ENCODE data around the gene ZNF197.
A peak's percentile ranks its signal among the peaks of the same experiment; 100 is the strongest.
"Not testable (repeated sequence)": the region's sequence is repeated elsewhere in the genome, so short reads cannot be mapped to it uniquely, and the experiment has no call there.

The ZNF197 gene

DNA sequence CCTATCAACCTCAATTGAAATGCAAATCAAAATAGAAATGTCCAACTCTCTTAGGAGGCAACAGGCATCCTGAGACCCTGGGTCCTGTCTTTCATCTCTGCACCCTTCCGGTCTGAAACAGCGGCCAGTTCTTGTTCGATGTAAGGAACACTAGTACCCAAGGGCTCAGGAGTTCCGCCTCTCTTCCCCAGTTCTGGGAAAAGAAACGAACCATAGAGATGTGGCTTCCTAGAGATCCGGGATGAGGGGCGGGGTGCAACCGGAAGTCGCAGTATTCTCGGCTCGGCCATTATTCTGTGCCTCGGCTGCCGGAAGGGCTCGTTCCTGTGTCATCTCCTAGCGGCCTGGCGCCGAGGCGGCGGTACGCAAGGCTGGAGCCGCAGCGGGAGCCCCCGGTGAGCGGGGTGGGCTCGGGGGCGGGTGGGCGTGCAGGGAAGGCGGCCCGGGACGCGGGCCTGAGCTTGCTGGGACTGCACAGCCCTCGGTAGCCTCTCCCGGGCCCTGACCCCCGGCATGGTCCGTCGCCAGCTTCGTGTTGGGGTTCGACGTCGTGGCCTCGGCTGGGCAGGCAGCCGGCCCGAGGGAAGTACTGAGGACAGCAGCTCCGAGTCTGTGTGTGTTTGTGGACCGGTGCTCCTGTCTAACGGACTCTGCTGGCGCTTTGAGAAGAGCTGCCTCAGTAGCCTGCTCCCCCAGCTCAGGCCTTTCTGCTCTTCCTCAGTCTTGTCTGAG lies at the start of gene ZNF197:
Gene ZNF197, plus strand, starts transcription at position 288 of the 732 bp plus-strand sequence. CDS start 4,119 bp downstream, outside the sequence.
- peak; percentile 49 for DNase-seq

DNA sequence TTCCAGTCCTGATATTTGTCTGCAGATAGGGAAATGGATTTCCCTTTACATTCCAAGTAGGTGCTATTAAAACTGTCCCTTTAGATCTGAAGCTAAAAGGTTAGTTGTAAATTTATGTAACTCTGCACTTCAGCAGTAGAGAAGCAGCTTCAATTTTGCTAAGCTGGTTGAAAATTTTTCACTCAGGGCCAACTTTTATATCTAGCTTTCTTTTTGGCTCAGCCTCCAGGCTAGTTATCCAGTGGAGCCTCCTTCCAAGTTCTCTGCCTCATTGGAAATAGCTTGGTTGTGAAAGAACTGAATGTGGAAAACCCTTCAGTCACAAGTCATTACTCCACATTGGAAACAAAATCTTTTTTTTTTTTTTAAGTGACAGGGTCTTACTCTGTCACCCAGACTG lies 48.2 kb upstream of the ZNF197 start:
- DNase-seq, result no peak

DNA sequence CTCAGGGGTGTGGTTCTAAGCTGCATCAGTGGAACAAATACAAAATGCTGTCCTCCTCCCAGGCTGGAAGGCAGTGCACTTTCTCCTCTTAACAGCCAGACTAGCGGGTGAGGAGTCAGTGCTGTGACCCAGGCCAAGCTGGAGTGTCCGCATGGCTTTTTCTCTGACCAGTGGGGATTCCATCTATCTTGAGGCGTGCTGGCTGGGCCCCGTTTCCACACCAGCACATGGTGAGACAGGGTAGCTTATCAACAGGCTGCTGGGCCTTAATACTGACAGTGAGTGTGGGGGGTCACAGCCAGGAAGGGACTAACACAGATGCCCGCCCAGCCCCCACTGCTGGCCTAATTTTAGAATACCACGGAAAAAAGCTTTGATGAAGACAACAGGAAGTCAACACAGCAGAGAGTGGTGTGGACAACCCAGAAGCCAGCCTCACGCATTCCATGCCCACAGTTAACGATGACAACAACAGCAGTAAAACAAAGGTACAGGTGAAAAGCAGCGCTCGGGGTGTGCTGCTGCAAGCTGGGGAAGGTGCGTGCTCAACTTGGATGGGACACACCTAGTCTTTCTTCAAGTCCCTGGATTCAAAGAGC lies 47.4 kb upstream of the ZNF197 start:
- DNase-seq, result not testable (repeated sequence)

DNA sequence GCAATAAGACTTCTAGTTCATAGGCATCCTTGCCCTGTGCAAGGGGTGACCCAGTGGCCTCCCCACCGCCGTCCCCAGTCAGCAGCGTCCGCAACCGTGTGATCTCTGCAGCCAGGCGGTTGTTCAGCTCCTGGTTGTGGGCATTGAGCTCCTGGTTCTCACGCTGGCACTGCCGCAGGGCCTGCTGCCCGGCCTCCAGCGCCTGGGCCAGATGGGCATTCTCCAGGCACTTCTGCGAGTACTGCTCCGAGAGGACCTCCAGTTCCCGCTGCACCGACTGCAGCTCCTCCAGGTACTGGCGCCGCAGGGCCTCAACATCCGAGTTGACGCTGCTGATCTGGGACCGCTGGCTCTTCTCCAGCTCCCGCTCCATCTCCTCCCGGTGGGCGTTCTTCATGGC lies 46.5 kb upstream of the ZNF197 start:
- DNase-seq, result not testable (repeated sequence)

DNA sequence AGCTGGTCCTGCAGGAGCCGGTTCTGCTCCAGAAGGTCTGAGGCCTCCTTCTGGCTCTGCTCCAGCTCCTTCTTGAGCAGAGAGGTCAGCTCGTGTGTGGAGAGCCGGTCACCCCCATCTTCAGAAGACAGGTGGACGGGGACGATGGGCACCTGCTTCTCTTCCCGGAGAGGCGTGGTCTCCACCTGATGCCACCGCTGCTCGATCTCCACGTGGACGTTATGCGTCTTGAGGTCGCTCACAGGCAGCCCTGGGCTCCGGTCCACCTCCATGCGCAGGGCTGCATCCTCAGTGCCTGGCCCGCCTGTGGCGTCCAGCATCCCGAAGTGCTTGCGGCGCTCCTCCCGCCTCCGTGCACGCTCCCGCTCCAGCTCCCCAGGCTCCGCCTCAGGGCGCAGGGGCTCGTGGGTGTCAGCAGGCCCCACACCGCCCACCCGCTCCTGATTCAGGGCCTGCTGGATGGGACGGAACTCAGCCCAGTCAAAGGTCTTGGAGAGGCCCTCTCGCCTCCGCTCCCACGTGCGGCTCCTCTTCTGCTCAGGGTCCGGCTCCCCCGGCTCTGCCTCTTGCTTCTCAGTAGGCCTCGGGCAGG lies 45.8 kb upstream of the ZNF197 start:
- DNase-seq, result not testable (repeated sequence)

DNA sequence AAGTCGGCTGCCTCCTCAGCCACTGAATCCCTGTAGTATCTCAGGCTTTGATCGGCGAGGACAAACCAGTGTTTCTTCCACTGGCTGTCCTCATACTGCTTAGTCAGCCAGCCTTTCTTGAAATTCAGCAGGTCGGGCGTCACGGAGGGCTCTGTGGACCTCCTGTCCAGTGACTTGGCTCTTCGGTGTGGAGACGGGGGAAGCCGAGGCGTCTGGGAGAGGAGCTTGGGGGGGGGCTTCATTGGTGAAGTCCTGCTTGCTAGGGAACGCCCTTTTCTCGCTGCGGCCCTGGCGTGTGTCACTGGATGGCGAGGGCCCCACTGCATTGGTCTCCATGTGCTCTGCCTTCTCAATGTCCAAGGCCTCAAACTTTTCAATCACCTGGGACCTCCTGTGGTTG lies 45.1 kb upstream of the ZNF197 start:
- DNase-seq, result not testable (repeated sequence)

DNA sequence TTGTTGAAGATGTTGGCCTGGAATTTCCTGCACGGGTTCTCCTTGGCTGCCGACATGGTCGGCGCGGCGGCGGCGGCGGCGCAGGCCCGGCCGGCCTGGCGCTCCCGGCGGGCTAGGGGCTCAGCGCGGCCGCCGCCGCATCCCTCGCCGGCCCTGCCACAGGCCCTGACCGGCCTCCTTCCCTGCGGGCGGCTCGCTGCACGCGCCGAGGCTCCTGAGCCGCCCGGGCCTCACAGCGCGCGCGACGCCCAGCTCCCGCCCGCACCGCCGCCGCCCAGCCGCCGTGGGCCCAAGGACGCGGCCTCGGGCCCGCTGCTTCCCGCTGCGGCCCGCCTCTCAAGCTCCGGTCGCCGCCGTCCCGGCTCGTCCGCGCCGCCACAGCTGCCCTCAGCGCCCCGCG lies 43.9 kb upstream of the ZNF197 start:
- not testable (repeated sequence) for DNase-seq

DNA sequence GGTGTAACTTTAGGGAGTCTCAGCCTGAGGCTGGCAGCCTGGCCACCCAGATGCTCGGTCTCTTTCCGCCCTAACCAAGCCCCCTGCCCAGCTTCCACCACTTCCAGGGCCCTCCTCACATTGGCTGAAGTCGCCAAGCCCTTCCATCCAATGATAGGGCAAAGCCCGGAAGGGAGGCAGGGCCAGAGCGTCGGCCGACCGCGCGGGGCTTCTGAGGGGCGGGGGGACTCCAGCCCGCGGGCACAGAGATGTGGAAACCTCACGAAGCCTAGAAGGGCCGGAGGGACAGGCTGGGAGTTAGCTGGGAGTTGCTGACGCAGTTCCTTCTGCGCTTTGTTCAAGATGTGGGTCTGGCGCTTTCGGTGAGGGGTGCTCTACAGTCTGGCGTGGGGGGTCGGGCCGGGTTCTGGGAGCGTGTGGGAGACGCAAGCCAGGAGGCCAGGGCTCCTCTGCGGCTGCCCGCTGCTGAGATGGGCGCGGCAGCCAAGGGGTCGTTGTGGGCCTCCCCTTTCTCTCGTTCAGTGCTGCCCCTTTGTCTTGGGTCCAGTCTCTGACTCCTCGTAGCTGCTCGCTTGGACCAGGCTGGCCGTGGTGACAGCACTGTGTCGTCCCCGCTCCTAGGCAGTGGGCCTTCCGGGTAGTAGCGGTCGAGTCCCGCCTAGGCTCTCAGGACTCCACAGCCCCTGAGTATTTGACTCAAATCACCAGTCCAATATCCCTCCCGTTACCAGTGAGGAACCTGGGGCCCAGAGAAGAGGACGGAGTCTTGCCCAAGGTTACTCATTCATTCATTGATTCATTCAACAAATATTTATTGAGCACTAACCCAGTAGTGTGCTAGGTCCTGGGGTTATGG lies 40.0 kb upstream of the ZNF197 start, which contains the start of gene ZNF660:
Gene ZNF660, plus strand, starts transcription at position 319 of the 856 bp plus-strand sequence. CDS start 9,230 bp downstream, outside the sequence.
- peak; percentile 29 for DNase-seq

DNA sequence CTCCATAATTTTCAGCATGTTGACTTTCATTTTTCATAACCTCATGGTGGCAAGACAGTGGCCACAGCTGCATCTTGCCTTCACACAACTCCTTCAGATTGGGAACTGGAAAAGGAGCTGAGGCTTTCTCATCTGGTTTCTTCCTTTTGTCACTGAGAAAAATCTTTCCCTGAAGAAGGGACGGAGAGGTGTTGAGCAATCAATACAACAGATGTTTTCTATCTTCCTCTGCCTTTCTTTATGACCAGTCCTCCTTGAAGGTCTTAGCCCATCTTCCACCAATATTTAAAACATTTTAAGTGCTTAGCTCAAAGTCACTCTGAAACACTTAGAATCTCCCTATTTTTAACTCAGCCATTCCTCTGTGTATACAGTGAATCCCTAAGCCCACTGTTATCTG lies 28.2 kb upstream of the ZNF197 start:
- no peak for DNase-seq

DNA sequence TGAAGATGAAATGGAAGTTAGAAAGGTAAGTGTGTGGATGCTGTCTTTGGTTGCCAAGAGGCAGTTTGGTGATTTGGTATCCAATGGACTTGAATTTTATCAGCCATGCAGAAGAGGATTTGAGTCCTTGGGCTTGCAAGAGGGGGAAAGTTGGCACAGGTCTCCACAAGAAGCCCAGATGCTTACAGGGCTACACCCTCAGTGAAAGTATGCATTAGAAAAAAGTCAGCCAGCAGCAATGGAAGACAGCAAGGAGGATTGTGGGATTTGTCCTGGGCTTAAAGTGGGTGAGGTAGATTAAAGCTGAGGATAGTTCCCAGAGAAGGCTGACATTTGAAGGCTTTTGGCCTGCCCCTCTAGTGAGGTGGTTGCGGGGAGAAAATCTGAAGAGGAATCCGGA lies 23.1 kb upstream of the ZNF197 start:
- no peak for DNase-seq

DNA sequence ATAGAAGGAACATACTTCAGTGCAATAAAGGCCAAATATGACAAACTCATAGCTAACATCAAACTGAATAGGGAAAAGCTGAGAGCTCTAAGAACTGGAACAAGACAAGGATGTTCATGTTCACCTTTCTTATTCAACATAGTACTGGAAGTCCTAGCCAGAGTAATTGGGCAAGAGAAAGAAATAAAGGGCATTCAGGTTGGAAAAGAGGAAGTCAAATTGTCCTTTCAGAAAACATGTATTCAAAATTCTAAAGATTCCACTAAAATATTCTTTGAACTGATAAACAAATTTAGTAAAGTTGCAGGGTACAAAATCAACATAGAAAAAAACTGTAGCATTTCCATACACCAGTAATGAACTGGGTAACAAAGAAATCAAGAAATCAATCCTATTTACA lies 12.2 kb upstream of the ZNF197 start:
- DNase-seq, result no peak

DNA sequence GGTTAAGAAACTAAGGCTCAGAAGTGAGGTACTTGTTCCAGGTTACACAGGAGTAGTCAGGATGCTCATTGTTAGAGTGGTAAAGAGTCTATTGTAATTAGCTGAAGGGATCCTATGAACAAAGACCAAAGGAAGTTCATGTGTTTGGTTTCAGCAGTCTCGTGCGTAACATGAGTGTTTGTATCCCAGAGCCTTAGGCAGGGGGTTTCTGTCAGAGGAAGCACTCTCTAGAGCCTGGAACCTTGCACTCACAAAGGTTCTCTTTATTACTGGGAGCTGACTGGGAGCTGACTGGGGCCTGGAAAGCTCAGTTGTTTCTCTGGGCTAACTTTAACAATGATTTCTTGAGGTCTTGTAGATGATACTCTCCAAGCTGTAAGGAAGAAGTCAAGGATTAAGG lies 3.9 kb downstream of the ZNF197 start:
- DNase-seq, result no peak

DNA sequence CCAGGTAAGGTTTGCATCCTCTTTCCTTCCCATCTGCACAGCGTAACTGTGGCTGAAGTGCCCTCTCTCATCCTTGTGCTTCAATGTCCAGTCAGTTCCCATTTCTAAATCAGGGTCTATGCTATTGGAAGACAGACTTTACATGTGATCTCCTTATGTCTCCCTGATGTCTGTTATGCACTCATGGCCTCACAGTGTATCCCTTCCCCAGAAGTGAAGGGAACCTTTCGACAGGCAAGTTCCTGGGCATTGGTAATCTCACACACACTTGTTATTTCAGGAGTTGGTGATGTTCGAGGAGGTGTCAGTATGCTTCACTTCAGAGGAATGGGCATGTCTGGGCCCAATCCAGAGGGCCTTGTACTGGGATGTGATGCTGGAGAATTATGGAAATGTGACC lies 7.4 kb downstream of the ZNF197 start:
- DNase-seq, result no peak

DNA sequence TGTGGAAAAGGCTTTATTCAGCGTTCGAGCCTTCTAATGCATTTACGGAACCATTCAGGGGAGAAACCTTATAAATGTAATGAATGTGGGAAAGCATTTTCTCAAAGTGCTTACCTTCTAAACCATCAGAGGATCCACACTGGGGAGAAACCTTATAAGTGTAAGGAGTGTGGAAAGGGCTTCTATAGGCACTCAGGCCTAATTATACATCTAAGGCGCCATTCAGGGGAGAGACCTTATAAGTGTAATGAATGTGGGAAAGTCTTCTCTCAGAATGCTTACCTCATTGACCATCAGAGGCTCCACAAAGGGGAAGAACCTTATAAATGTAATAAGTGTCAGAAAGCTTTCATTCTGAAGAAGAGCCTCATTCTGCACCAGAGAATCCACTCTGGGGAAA lies 17.5 kb downstream of the ZNF197 start:
- no peak for DNase-seq

DNA sequence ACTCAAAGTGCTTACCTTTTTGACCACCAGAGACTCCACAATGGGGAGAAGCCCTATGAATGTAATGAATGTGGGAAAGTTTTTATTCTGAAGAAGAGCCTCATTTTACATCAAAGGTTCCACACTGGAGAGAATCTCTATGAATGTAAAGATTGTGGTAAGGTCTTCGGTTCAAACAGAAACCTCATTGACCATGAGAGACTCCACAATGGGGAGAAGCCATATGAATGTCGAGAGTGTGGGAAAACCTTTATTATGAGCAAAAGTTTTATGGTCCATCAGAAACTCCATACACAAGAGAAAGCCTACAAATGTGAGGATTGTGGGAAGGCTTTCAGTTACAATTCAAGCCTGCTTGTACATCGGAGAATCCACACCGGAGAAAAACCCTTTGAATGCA lies 18.2 kb downstream of the ZNF197 start:
- DNase-seq, result no peak

DNA sequence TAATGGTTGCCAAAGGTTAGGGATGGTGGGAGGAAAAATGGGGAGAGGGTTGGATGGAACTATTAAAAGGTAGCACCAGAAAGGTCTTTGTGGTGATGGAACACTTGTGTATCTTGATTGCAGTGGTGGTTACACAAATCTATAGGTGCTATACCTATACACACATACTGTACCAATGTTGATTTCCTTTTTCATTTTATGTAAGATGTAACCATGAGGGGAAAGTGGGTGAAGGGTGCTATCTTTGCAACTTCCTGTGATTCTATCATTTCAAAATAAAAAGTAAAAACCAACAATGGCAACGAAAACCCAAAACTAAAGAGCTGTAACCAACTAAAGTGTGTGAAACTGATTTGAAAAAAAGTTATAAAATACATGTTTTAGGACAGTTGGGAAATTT lies 22.9 kb downstream of the ZNF197 start:
- no peak for DNase-seq

DNA sequence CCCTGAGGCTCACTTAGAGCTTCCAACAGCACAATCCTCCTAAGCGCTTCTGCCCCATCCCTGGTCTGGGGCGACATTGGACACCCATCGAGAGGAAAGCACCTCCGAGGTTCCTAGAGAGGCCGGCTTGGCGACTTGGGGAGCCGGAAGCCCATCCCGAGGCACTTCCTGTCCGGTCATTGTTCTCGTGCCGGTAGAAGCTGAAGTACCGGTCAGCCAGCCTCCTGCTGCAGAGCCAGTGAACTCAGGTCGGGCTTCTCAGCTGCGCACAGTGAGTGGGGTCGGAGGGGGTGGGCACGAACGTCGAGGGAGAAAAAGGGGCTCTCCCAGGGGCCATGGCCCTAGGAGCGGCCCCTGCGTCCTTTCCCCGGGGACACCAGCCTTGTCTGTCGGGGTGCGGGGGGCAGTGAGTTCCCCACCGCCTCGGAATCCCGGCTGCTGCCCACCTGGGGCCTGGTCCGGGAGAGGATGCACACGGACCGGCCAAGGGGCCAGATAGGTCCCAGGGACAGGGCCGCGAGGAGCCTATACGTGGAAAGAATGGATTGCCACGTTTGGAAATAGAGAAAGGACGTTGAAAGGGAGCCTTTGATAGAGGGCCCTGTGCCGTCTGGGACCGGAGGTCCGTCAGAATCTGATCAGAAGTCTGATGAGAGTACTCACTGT lies 23.9 kb downstream of the ZNF197 start, which contains the start of gene ZNF35:
Gene ZNF35, plus strand, starts transcription at position 169 of the 666 bp plus-strand sequence. CDS start 2,336 bp downstream, outside the sequence.
- DNase-seq, result peak; percentile 43

DNA sequence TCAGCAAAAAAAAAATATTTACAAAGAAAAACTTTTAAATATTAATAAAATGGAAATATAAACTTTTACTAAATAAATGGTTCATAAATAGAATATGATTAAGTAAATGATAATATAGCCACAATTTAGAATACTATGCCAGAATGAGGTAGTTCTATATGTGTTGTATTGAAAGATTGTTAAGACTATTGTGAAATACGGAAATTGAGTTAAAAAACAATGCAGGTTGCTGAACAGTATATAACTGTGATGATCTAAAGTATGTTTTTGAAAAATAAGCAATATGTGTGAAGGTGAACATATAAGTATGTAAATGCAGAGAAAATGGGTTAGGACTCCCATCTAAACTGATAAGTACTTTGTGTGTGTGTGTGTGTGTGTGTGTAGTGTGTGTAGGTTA lies 24.9 kb downstream of the ZNF197 start:
- no peak for DNase-seq

DNA sequence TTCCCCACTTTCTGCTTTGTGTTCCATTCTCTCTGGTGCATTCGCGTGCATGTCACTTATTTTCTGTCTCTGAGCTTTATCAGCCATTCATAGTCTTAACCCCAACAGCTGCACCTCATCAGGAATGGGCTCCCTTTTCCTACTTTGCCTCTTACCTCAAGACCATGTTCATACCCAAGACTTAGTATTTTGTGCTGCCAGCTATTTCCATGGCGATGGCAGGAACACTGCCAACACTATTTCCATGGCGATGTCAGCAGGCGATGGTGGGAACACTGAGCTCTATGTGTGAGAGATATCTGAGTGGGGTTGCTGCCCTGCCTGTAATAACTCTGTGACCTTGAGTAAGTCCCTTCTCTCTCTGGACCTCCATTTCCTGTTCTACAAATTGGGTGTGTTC lies 29.2 kb downstream of the ZNF197 start:
- no peak for DNase-seq

DNA sequence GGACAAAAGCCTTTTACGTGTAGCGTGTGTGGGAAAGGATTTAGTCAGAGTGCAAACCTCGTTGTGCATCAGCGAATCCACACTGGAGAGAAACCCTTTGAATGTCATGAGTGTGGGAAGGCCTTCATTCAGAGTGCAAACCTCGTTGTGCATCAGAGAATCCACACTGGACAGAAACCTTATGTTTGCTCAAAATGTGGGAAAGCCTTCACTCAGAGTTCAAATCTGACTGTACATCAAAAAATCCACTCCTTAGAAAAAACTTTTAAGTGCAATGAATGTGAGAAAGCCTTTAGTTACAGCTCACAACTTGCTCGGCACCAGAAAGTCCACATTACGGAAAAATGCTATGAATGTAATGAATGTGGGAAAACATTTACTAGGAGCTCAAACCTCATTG lies 34.2 kb downstream of the ZNF197 start:
- no peak for DNase-seq

DNA sequence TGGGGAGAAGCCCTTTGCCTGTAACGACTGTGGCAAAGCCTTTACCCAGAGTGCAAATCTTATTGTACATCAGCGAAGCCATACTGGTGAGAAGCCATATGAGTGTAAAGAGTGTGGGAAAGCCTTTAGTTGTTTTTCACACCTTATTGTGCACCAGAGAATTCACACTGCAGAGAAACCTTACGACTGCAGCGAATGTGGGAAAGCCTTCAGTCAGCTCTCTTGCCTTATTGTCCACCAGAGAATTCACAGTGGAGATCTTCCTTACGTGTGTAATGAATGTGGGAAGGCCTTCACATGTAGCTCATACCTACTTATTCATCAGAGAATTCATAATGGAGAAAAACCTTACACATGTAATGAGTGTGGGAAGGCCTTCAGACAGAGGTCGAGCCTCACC lies 34.6 kb downstream of the ZNF197 start:
- no peak for DNase-seq

DNA sequence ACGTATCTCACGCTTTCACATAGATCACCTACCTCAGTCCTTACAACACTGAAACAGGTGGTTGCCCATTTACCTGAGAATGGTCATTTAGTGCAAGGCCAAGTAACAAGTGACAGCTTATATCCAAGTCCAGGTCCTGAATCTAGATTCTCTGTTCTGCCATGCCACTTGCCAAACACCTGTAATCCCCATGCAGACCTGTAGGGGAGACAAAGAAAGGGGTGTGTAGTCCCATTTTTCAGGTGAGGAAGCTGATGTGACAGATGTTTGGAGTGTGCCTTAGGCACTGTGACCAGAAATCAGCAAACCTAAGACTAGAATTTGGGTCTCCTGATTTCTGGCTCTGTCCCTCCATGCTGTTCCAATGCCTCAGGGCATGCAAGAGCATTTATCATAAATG lies 36.4 kb downstream of the ZNF197 start:
- DNase-seq, result no peak

DNA sequence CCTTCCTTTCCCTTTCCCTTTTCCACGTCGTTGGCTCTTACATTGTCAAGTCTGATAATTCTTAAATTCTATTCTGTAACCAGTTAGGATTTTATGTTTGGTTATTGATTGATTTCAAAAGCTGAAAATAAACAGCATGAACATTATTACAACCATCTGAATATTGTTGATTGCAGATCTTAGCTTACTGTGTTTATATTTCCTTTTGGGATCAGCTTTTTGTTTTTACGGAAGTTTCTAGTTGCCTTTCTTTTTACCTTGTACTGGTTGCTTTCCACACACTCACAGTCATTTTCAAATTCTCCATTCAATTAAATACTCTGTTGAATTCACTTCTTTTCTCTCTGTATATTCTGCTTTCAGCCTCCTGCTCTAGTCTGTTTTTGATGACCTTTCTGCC lies 40.3 kb downstream of the ZNF197 start:
- no peak for DNase-seq

Measured in NCI-H1694 (cell line).